WTC11 (cell line): ENCODE measurements around the gene TMEM145. TPM values are rescaled to one million over a fixed set of nuclear protein-coding genes. Genes with fewer than 3 reads are reported as not detected.

Experiments used
- ATAC-seq: fragments of 200-7000 bp; cut with Tn5 transposase; 2 replicates; pipeline ENCODE4 v1.10.0; 2021; ENCODE audit warnings: mild to moderate bottlenecking, moderate library complexity
- CTCF ChIA-PET: fragments of 300-600 bp; sonication (Branson Sonifier 250); formaldehyde crosslinking; loops from one replicate; lab custom pipeline; 2021; ENCODE audit warnings: antibody characterized with exemption; lab: Charles Lee
- POLR2A ChIA-PET: fragments of 350-600 bp; sonication (Branson Sonifier 250); formaldehyde crosslinking; loops from one replicate; lab custom pipeline; 2021; ENCODE audit warnings: antibody characterized with exemption; lab: Charles Lee
- DNase-seq: peaks from one replicate; pipeline ENCODE4 v3.0.0; 2021; ENCODE audit warnings: low spot score
- H3K27ac Mint-ChIP-seq: 2 replicates; pipeline ENCODE4 v1.8.0; 2021; ENCODE audit warnings: mixed read lengths
- H3K27me3 Mint-ChIP-seq: 2 replicates; pipeline ENCODE4 v1.8.0; 2021; ENCODE audit warnings: low read depth, mild to moderate bottlenecking, moderate library complexity, mixed read lengths
- H3K36me3 Mint-ChIP-seq: 2 replicates; pipeline ENCODE4 v1.8.0; 2021; ENCODE audit warnings: mixed read lengths
- H3K4me1 Mint-ChIP-seq: 2 replicates; pipeline ENCODE4 v1.8.0; 2022; ENCODE audit warnings: mixed read lengths
- H3K4me3 Mint-ChIP-seq: 2 replicates; pipeline ENCODE4 v1.8.0; 2021; ENCODE audit warnings: mild to moderate bottlenecking, moderate library complexity, mixed read lengths
- H3K9me3 Mint-ChIP-seq: 2 replicates; pipeline ENCODE4 v1.8.0; 2021; ENCODE audit warnings: mixed read lengths
- ELF4 ChIP-seq: sonication (generic); formaldehyde crosslinking; IDR thresholded peaks from 2 replicates; pipeline ENCODE4 v1.8.1; 2022; ENCODE audit warnings: low read depth, mild to moderate bottlenecking, moderate library complexity, missing genetic modification reagents
- FOXK1 ChIP-seq: sonication (generic); formaldehyde crosslinking; IDR thresholded peaks from 2 replicates; pipeline ENCODE4 v1.8.0; 2022; ENCODE audit warnings: mild to moderate bottlenecking, moderate library complexity, missing genetic modification reagents
- MXD4 ChIP-seq: fragments of 250-450 bp; sonication (Bioruptor Pico); IDR thresholded peaks from 2 replicates; pipeline ENCODE4 v1.8.0; 2021; ENCODE audit warnings: mild to moderate bottlenecking, moderate library complexity, borderline replicate concordance
- NR1H2 ChIP-seq: sonication (generic); formaldehyde crosslinking; IDR thresholded peaks from 2 replicates; pipeline ENCODE4 v1.9.0; 2021; ENCODE audit warnings: mild to moderate bottlenecking, moderate library complexity, missing genetic modification reagents
- NR2C2 ChIP-seq: sonication (generic); formaldehyde crosslinking; IDR thresholded peaks from 2 replicates; pipeline ENCODE4 v1.8.0; 2022; ENCODE audit warnings: mild to moderate bottlenecking, missing genetic modification reagents
- NR3C1 ChIP-seq: sonication (generic); formaldehyde crosslinking; conservative IDR thresholded peaks from 2 replicates; pipeline ENCODE4 v1.8.1; 2023; ENCODE audit warnings: low read depth, mild to moderate bottlenecking, missing genetic modification reagents
- TCF7 ChIP-seq: sonication (generic); formaldehyde crosslinking; IDR thresholded peaks from 2 replicates; pipeline ENCODE4 v1.8.0; 2022; ENCODE audit warnings: mild to moderate bottlenecking, low read depth, missing genetic modification reagents, moderate library complexity
- TP53 ChIP-seq: sonication (generic); formaldehyde crosslinking; IDR thresholded peaks from 2 replicates; pipeline ENCODE4 v1.8.1; 2023; ENCODE audit warnings: mild to moderate bottlenecking, missing genetic modification reagents
- ZNF121 ChIP-seq: sonication (generic); formaldehyde crosslinking; IDR thresholded peaks from 2 replicates; pipeline ENCODE4 v1.8.0; 2023; ENCODE audit warnings: missing genetic modification reagents
- ZNF232 ChIP-seq: sonication (generic); formaldehyde crosslinking; IDR thresholded peaks from 2 replicates; pipeline ENCODE4 v1.8.0; 2022; ENCODE audit warnings: mild to moderate bottlenecking, missing genetic modification reagents
- ZNF423 ChIP-seq: fragments of 250-450 bp; sonication (Bioruptor Pico); IDR thresholded peaks from 2 replicates; pipeline ENCODE4 v2.1.2; 2022; ENCODE audit warnings: mild to moderate bottlenecking, moderate library complexity
- ZSCAN18 ChIP-seq: fragments of 250-450 bp; sonication (Bioruptor Pico); IDR thresholded peaks from 2 replicates; pipeline ENCODE4 v2.1.2; 2022; ENCODE audit warnings: mild to moderate bottlenecking, moderate library complexity
- total RNA-seq: library from RNA; stranded (reverse); gene quantifications from 3 replicates; pipeline ENCODE4 v1.2.3, GENCODE V29; 2021
- TF ChIP-seq, protein P1 (sequence below): sonication (generic); formaldehyde crosslinking; IDR thresholded peaks from 2 replicates; pipeline ENCODE4 v1.8.0; 2023; ENCODE audit warnings: mild to moderate bottlenecking, missing genetic modification reagents
- TF ChIP-seq, protein P2 (sequence below): sonication (generic); formaldehyde crosslinking; IDR thresholded peaks from 2 replicates; pipeline ENCODE4 v1.8.0; 2022; ENCODE audit warnings: mild to moderate bottlenecking, missing genetic modification reagents
- TF ChIP-seq, protein P3 (sequence below): fragments of 200-600 bp; IDR thresholded peaks from 2 replicates; pipeline ENCODE4 v1.8.0; 2022; ENCODE audit warnings: antibody characterized with exemption
- TF ChIP-seq, protein P4 (sequence below): sonication (generic); formaldehyde crosslinking; IDR thresholded peaks from 2 replicates; pipeline ENCODE4 v1.8.0; 2022; ENCODE audit warnings: missing genetic modification reagents

TMEM145 gene
- total RNA-seq, 1 experiment from 2014 or later = 6.9 TPM

DNA sequence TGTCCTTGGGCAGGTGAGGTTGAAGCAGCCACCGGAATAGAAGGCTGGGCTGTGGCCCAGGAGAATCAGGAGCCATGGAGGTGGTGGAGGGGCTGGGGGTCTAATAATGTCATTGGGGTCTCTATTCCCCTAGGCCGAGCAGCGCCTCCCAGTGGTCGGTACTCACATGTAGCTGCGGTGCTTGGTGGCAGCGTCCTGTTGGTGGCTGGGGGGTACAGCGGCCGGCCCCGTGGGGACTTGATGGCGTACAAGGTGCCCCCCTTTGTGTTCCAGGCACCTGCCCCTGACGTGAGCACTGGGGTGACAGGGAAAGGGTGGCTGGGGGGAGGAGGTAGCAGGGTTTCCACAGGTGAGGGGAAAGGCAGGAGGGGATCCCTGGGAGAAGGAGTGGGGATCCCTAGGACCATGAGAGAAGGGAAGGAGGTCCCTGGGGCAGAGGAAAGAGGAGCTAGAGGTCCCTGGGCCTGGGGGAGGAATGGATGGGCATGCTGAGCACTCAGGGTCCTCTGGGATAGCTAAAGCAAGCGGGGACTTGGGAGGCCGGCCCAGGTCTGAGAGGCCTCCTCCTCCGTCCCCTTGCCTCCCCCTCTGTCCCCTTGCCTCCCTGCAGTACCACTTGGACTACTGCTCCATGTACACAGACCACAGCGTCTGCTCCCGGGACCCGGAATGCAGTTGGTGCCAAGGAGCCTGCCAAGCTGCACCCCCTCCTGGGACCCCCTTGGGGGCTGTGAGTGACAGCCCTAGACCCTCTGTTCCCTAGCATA, 30.4 kb downstream of the TMEM145 start:
- DNase-seq = peak; percentile 76
- ATAC-seq = peak; percentile 80
- H3K9me3 Mint-ChIP-seq = no peaks in the 10 kb centered on the region

DNA sequence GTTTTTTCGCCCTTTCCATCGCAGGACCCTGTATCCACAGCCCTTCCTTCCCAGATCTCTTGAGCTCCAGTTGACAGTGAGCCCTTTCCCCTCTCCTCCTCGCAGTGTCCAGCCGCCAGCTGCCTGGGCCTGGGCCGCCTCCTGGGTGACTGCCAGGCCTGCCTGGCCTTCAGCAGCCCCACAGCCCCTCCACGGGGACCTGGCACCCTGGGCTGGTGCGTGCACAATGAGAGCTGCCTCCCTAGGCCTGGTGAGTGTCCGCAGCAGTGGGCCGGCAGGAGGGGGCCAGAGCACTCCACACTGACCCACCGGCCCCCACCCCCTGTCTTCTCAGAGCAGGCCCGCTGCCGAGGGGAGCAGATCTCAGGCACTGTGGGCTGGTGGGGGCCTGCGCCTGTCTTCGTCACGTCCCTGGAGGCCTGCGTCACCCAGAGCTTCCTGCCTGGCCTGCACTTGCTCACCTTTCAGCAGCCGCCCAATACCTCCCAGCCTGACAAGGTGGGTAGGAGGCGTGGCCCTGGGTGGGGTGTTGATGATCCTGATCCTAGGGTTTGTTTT, 31.3 kb downstream of the TMEM145 start:
- no peak overlapping the region for H3K27ac Mint-ChIP-seq
- no peak for DNase-seq
- H3K27me3 Mint-ChIP-seq = no peaks in the 10 kb centered on the region
- no peak for ATAC-seq
- H3K36me3 Mint-ChIP-seq = peaks cover 15% of the 10 kb centered on the region
- no peaks in the 10 kb centered on the region for H3K4me1 Mint-ChIP-seq
- ChIA-PET POLR2A (no interaction called here), CTCF (interaction anchor here (0.9 to 3.2 kb wide), 7 partner anchors 11 to 79 kb away, joined by 3 to 18 read pairs (median 10); no protein-coding TSS in a partner anchor)
- no peaks in the 10 kb centered on the region for H3K9me3 Mint-ChIP-seq
- TF ChIP-seq TCF7 (CRISPR knock-in tag) = no peak
- TF ChIP-seq, protein P1, sequence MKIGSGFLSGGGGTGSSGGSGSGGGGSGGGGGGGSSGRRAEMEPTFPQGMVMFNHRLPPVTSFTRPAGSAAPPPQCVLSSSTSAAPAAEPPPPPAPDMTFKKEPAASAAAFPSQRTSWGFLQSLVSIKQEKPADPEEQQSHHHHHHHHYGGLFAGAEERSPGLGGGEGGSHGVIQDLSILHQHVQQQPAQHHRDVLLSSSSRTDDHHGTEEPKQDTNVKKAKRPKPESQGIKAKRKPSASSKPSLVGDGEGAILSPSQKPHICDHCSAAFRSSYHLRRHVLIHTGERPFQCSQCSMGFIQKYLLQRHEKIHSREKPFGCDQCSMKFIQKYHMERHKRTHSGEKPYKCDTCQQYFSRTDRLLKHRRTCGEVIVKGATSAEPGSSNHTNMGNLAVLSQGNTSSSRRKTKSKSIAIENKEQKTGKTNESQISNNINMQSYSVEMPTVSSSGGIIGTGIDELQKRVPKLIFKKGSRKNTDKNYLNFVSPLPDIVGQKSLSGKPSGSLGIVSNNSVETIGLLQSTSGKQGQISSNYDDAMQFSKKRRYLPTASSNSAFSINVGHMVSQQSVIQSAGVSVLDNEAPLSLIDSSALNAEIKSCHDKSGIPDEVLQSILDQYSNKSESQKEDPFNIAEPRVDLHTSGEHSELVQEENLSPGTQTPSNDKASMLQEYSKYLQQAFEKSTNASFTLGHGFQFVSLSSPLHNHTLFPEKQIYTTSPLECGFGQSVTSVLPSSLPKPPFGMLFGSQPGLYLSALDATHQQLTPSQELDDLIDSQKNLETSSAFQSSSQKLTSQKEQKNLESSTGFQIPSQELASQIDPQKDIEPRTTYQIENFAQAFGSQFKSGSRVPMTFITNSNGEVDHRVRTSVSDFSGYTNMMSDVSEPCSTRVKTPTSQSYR (CRISPR knock-in tag) = no peak
- no peak for TF ChIP-seq MXD4
- TF ChIP-seq TP53 (CRISPR knock-in tag) = no peak
- TF ChIP-seq NR1H2 (CRISPR knock-in tag) = no peak
- TF ChIP-seq ZSCAN18 (CRISPR knock-in tag) = no peak
- TF ChIP-seq ZNF232 (CRISPR knock-in tag) = no peak
- TF ChIP-seq, protein P2, sequence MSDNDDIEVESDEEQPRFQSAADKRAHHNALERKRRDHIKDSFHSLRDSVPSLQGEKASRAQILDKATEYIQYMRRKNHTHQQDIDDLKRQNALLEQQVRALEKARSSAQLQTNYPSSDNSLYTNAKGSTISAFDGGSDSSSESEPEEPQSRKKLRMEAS (CRISPR knock-in tag) = no peak
- TF ChIP-seq NR2C2 (CRISPR knock-in tag) = no peak
- TF ChIP-seq ZNF423 = no peak
- TF ChIP-seq, all 79 proteins: peak for 0
- no peak overlapping the region for H3K4me3 Mint-ChIP-seq

More for the DNA sequence above, 30.4 kb downstream of the TMEM145 start:
- ChIA-PET POLR2A (no interaction called here), CTCF (interaction anchor here (0.5 to 3.2 kb wide), 33 partner anchors 9 to 1709 kb away, joined by 3 to 30 read pairs (median 4); partner anchors contain the start of genes DEDD2, GSK3A and PRR19)
- Mint-ChIP-seq H3K36me3 (peaks cover 15% of the 10 kb centered on the region), H3K27me3 (no peaks in the 10 kb centered on the region), H3K27ac (no peak overlapping the region), H3K4me1 (no peaks in the 10 kb centered on the region), H3K4me3 (no peak overlapping the region)
- TF ChIP-seq, protein P3, sequence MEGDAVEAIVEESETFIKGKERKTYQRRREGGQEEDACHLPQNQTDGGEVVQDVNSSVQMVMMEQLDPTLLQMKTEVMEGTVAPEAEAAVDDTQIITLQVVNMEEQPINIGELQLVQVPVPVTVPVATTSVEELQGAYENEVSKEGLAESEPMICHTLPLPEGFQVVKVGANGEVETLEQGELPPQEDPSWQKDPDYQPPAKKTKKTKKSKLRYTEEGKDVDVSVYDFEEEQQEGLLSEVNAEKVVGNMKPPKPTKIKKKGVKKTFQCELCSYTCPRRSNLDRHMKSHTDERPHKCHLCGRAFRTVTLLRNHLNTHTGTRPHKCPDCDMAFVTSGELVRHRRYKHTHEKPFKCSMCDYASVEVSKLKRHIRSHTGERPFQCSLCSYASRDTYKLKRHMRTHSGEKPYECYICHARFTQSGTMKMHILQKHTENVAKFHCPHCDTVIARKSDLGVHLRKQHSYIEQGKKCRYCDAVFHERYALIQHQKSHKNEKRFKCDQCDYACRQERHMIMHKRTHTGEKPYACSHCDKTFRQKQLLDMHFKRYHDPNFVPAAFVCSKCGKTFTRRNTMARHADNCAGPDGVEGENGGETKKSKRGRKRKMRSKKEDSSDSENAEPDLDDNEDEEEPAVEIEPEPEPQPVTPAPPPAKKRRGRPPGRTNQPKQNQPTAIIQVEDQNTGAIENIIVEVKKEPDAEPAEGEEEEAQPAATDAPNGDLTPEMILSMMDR = peak; percentile 63
- TF ChIP-seq NR3C1 = no peak
- TF ChIP-seq, protein P4, sequence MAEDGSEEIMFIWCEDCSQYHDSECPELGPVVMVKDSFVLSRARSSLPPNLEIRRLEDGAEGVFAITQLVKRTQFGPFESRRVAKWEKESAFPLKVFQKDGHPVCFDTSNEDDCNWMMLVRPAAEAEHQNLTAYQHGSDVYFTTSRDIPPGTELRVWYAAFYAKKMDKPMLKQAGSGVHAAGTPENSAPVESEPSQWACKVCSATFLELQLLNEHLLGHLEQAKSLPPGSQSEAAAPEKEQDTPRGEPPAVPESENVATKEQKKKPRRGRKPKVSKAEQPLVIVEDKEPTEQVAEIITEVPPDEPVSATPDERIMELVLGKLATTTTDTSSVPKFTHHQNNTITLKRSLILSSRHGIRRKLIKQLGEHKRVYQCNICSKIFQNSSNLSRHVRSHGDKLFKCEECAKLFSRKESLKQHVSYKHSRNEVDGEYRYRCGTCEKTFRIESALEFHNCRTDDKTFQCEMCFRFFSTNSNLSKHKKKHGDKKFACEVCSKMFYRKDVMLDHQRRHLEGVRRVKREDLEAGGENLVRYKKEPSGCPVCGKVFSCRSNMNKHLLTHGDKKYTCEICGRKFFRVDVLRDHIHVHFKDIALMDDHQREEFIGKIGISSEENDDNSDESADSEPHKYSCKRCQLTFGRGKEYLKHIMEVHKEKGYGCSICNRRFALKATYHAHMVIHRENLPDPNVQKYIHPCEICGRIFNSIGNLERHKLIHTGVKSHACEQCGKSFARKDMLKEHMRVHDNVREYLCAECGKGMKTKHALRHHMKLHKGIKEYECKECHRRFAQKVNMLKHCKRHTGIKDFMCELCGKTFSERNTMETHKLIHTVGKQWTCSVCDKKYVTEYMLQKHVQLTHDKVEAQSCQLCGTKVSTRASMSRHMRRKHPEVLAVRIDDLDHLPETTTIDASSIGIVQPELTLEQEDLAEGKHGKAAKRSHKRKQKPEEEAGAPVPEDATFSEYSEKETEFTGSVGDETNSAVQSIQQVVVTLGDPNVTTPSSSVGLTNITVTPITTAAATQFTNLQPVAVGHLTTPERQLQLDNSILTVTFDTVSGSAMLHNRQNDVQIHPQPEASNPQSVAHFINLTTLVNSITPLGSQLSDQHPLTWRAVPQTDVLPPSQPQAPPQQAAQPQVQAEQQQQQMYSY (CRISPR knock-in tag) = no peak
- TF ChIP-seq ZNF121 (CRISPR knock-in tag) = no peak
- TF ChIP-seq, protein P2 (CRISPR knock-in tag) = no peak
- no peak for TF ChIP-seq FOXK1
- TF ChIP-seq ELF4 = no peak
